K562 (cell line): ENCODE data around the gene UVRAG. TPM values are rescaled to one million over a fixed set of nuclear protein-coding genes. Genes with fewer than 3 reads are reported as not detected.

ENCODE experiments used
- ATAC-seq: fragments of 200-7000 bp; cut with Tn5 transposase; 3 replicates; pipeline ENCODE4 v1.9.1; 2020; ENCODE audit warnings: moderate library complexity
- BruUV-seq: library from RNA; stranded (reverse); fragments of 400-500 nt; replicated peaks from 2 replicates; lab custom pipeline; 2021; lab: Mats Ljungman, UMichigan
- CTCF ChIA-PET: fragments of 300-600 bp; formaldehyde crosslinking; extraction: SDS; loops from one replicate; lab custom pipeline; 2021; ENCODE audit warnings: low intra/inter-chr PET ratio; lab: Yijun Ruan, JAX
- POLR2A ChIA-PET: fragments of 300-600, 350-650 bp; sonication (Branson Sonifier 250); formaldehyde crosslinking; extraction: SDS; loops from one replicate; lab custom pipeline; 2021; ENCODE audit warnings: antibody characterized with exemption, inconsistent platforms; lab: Yijun Ruan, JAX
- DNase-seq, 4 experiments: peaks; one replicate each; pipeline versions ENCODE4 v3.0.0 to v3.0.0-alpha.2; 2011 to 2018; ENCODE audit warnings: low spot score in 3 of 4, mixed read lengths in 3 of 4; ENCODE audit errors: extremely low read depth in 1 of 4
- FAIRE-seq: peaks from 2 replicates; lab custom pipeline; 2011; peaks lifted over from hg19 to GRCh38; lab: Jason Lieb, UNC
- H2AFZ ChIP-seq: 2 replicates; pipeline ENCODE4 v1.6.0; 2011; ENCODE audit warnings: low read depth, low read length, control low read depth, inconsistent platforms
- H3K27ac ChIP-seq: fragments of 200-600 bp; 3 replicates; pipeline ENCODE4 v1.8.0; 2011; ENCODE audit warnings: low read depth, mild to moderate bottlenecking, control low read depth, inconsistent platforms, low read length, moderate library complexity, mixed read lengths; ENCODE audit errors: extremely low read depth
- H3K27me3 ChIP-seq, 2 experiments: fragments of 300-600 bp in 1 of 2; 2 replicates in 1 of 2; 3 replicates in 1 of 2; pipeline versions ENCODE4 v1.6.0 to v1.8.0; 2011; ENCODE audit warnings: inconsistent platforms in 2 of 2, low read length in 2 of 2, mild to moderate bottlenecking in 1 of 2, mixed read lengths in 1 of 2, moderate library complexity in 1 of 2; ENCODE audit not compliant: control insufficient read depth in 2 of 2, insufficient read depth in 2 of 2
- H3K36me3 ChIP-seq: fragments of 300-600 bp; 3 replicates; pipeline ENCODE4 v1.8.0; 2011; ENCODE audit warnings: mild to moderate bottlenecking, low read length, inconsistent platforms; ENCODE audit not compliant: control insufficient read depth, insufficient read depth
- H3K4me1 ChIP-seq, 2 experiments: fragments of 200-600 bp in 1 of 2; replicated peaks in 1 of 2; 2 replicates in 1 of 2; 3 replicates in 1 of 2; pipeline versions ENCODE4 v1.5.1 to v1.8.0; 2011; ENCODE audit warnings: inconsistent platforms in 2 of 2, low read length in 2 of 2, mild to moderate bottlenecking in 1 of 2, mixed read lengths in 1 of 2, moderate library complexity in 1 of 2; ENCODE audit not compliant: control insufficient read depth in 2 of 2, insufficient read depth in 2 of 2
- H3K4me2 ChIP-seq: 2 replicates; pipeline ENCODE4 v1.6.1; 2011; ENCODE audit warnings: low read length, control low read depth, inconsistent platforms, mixed read lengths; ENCODE audit not compliant: insufficient read depth
- H3K4me3 ChIP-seq: fragments of 200-600 bp; sonication (generic), shearing (Covaris generic); 2 replicates; pipeline ENCODE4 v1.5.1; 2016; ENCODE audit warnings: control low read depth, inconsistent platforms
- H3K79me2 ChIP-seq: fragments of 200-600 bp; 3 replicates; pipeline ENCODE4 v1.8.0; 2011; ENCODE audit warnings: low read length, inconsistent platforms; ENCODE audit not compliant: control insufficient read depth, insufficient read depth
- H3K9ac ChIP-seq, 2 experiments: 2 replicates each; pipeline versions ENCODE4 v1.6.0 to v1.6.1; 2011; ENCODE audit warnings: low read depth in 2 of 2, low read length in 2 of 2, control low read depth in 1 of 2, inconsistent platforms in 1 of 2, mild to moderate bottlenecking in 1 of 2, mixed read lengths in 1 of 2; ENCODE audit not compliant: insufficient read depth in 1 of 2
- H3K9me1 ChIP-seq: one replicate; pipeline ENCODE4 v1.6.0; 2011; ENCODE audit warnings: inconsistent platforms, mild to moderate bottlenecking, low read length, moderate library complexity; ENCODE audit not compliant: control insufficient read depth, insufficient read depth
- H3K9me3 ChIP-seq: replicated peaks from 2 replicates; pipeline ENCODE4 v1.5.1; 2011; ENCODE audit warnings: low read depth, low read length, inconsistent platforms; ENCODE audit not compliant: control insufficient read depth, insufficient read depth
- H4K20me1 ChIP-seq: replicated peaks from 2 replicates; pipeline ENCODE4 v1.6.1; 2011; ENCODE audit warnings: low read length, inconsistent platforms, mixed read lengths; ENCODE audit not compliant: control insufficient read depth, insufficient read depth
- DMBX1 ChIP-seq: fragments of 250-450 bp; sonication (Bioruptor Pico); IDR thresholded peaks from 2 replicates; pipeline ENCODE4 v1.8.0; 2022; ENCODE audit warnings: inconsistent platforms, mild to moderate bottlenecking, moderate library complexity, borderline replicate concordance
- MTA3 ChIP-seq: fragments of 450-650 bp; formaldehyde crosslinking; IDR thresholded peaks from 2 replicates; pipeline ENCODE4 v1.6.1; 2017; ENCODE audit warnings: mild to moderate bottlenecking, borderline replicate concordance
- POLR2A ChIP-seq: fragments of 450-650 bp; conservative IDR thresholded peaks from 2 replicates; pipeline ENCODE4 v1.6.1; 2016
- POLR3A ChIP-seq: IDR thresholded peaks from 2 replicates; pipeline ENCODE4 v1.6.1; 2011; ENCODE audit warnings: borderline replicate concordance, mild to moderate bottlenecking, moderate library complexity; ENCODE audit not compliant: insufficient read length, insufficient read depth; ENCODE audit errors: extremely low read depth
- RBM14 ChIP-seq: fragments of 200-400 bp; formaldehyde crosslinking; IDR thresholded peaks from 2 replicates; pipeline ENCODE4 v1.6.1; 2018; ENCODE audit warnings: low read depth, mild to moderate bottlenecking, low read length, moderate library complexity, borderline replicate concordance; ENCODE audit not compliant: insufficient read depth
- TAL1 ChIP-seq: fragments of 450-650 bp; IDR thresholded peaks from 2 replicates; pipeline ENCODE4 v1.6.1; 2016; ENCODE audit warnings: mild to moderate bottlenecking
- TCF7 ChIP-seq: sonication (generic); IDR thresholded peaks from 2 replicates; pipeline ENCODE4 v1.6.1; 2016; ENCODE audit warnings: antibody characterized with exemption, borderline replicate concordance
- ZNF121 ChIP-seq: sonication (generic); formaldehyde crosslinking; conservative IDR thresholded peaks from 2 replicates; pipeline ENCODE4 v1.8.0; 2022; ENCODE audit warnings: missing genetic modification reagents
- ZNF140 ChIP-seq: fragments of 250-450 bp; sonication (Bioruptor Pico); IDR thresholded peaks from 2 replicates; pipeline ENCODE4 v1.8.0; 2021; ENCODE audit warnings: moderate library complexity, mild to moderate bottlenecking, inconsistent platforms
- WGBS: fragments of 100-300 bp; shearing (Covaris generic); methylation state at CpG from one replicate; pipeline ENCODE4 v1.1.6; 2016; ENCODE audit warnings: low coverage, mixed read lengths; ENCODE audit not compliant: insufficient coverage; ENCODE audit errors: missing lambda C conversion rate; 5-methylcytosine and 5-hydroxymethylcytosine counted together
- in situ Hi-C: fragments of 300-500 bp; cut with MboI; formaldehyde crosslinking; loops from 4 replicates; pipeline ENCODE4 v1.15.0; 2018; ENCODE audit warnings: inconsistent platforms, mixed read lengths
- intact Hi-C: fragments of 100-400 bp; cut with micrococcal nuclease; formaldehyde crosslinking; loops from 2 replicates; pipeline ENCODE4 v1.14.2; 2022
- polyA plus RNA-seq, 8 experiments: library from polyadenylated mRNA; depleted of rRNA in 4 of 8; stranded (reverse) in 5 of 8; unstranded in 3 of 8; fragments of >200 nt; fragmentation: Nextera tagmentation in 2 of 8; fragmentation: Illumina TruSeq in 1 of 8; extraction: Ambion mirVana in 2 of 8; extraction: Trizol in 1 of 8; gene quantifications; 2 replicates each; pipeline versions ENCODE4 v1.2.1 to v1.2.3, GENCODE V29; 2011 to 2014; ENCODE audit warnings: inconsistent platforms in 1 of 8, missing spikeins in 1 of 8
- total RNA-seq, 7 experiments: library from RNA; depleted of rRNA in 6 of 7; stranded (reverse); fragments of >200 nt in 6 of 7; fragmentation: Illumina TruSeq in 2 of 7; extraction: Trizol in 2 of 7; gene quantifications; 2 replicates each; pipeline versions ENCODE4 v1.2.1 to v1.2.3, GENCODE V29; 2011 to 2021; ENCODE audit warnings: low replicate concordance in 1 of 7

Gene UVRAG
- total and polyA plus RNA-seq, 9 of the 15 experiments (the other 6 are each of a cell fraction or from before 2014, with no cell fraction given): 3.1 to 17.8 (median 12.4) TPM

- Histone ChIP-seq H3K4me3 (no peak overlapping the region), H3K36me3 (peaks cover 9% of the 10 kb centered on the region; the same call in 1 of the 3 replicates), H3K4me2 (no peak overlapping the region), H3K9ac (no peak overlapping the region), H3K27me3 (no peaks in the 10 kb centered on the region), H3K9me3 (no peaks in the 10 kb centered on the region), H4K20me1 (no peaks in the 10 kb centered on the region; the same call in 1 of the 2 replicates), H3K79me2 (peaks cover 79% of the 10 kb centered on the region), H2AFZ (no peak overlapping the region), H3K9me1 (no peaks in the 10 kb centered on the region), H3K27ac (no peak overlapping the region), H3K4me1 (peaks cover 4 to 8% of the 10 kb centered on the region in 2 experiments; a peak in 2 of 5 replicates)
- BruUV-seq: no TSS peak
- ChIA-PET CTCF (no interaction called here), POLR2A (interaction anchor here (1.8 kb wide), 1 partner anchor 12 kb away, joined by 5 read pairs; no protein-coding TSS in a partner anchor)
- in situ Hi-C loops (no loop called here), intact Hi-C loops (no loop called here)
- TF ChIP-seq ZNF121 (CRISPR knock-in tag) (peak; percentile 7; the same call in 1 of the 2 replicates), DMBX1 (CRISPR knock-in tag) (no peak)
- ATAC-seq (no peak), DNase-seq (no peak), FAIRE-seq (no peak)
- WGBS: 86% methylated on average over 5 of the region's 5 CpGs
Measured at GRCh38 chr11:75821202-75821601, 6.2 kb downstream of the UVRAG start.

DNA sequence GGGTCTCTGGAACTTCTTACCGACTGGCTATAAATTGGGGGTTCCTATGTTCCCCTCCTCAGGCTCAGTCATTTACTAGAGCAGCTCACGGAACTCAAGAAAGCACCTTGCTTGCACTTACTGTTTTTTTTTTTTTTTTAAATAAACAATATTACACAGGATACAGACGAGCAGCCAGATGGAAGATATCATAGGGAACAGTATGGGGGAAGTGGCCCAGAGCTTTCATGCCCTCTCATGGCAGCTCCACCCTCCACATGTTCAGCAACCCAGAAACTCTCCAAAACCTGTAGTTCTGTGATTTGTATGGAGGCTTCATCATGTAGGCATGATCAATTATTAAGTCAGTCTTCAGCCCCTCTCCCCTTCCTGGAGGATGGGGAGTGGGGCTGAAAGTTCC, 7.5 kb downstream of the UVRAG start:
- no peaks in the 10 kb centered on the region for H3K27me3 ChIP-seq
- whole genome bisulfite sequencing: 92% methylated on average over 2 of the region's 3 CpGs
- TF ChIP-seq MTA3 (no peak), TAL1 (no peak), POLR2A (no peak), POLR3A (no peak), RBM14 (no peak), TCF7 (no peak), ZNF140 (no peak)
- ATAC-seq (peak; percentile 43; the same call in 1 of the 3 replicates), DNase-seq (no peak), FAIRE-seq (no peak)
- POLR2A ChIA-PET: interaction anchor here (0.6 to 1.8 kb wide), 2 partner anchors 10 to 389 kb away, joined by 3 to 5 read pairs; no protein-coding TSS in a partner anchor
- peaks cover 73% of the 10 kb centered on the region for H3K79me2 ChIP-seq
- in situ Hi-C loops (no loop called here), intact Hi-C loops (no loop called here)
- H3K4me2 ChIP-seq: no peak overlapping the region
- no peaks in the 10 kb centered on the region for H3K9me1 ChIP-seq
- no peaks in the 10 kb centered on the region for H3K9me3 ChIP-seq
- H3K36me3 ChIP-seq: peaks cover 9% of the 10 kb centered on the region; the same call in 1 of the 3 replicates
- H2AFZ ChIP-seq: no peak overlapping the region
- peaks cover 0 to 4% of the 10 kb centered on the region in 2 experiments; a peak in 1 of 5 replicates for H3K4me1 ChIP-seq
- no peak overlapping the region for H3K9ac ChIP-seq
- H4K20me1 ChIP-seq: no peaks in the 10 kb centered on the region
- H3K4me3 ChIP-seq: no peak overlapping the region
- CTCF ChIA-PET: no interaction called here
- H3K27ac ChIP-seq: no peak overlapping the region
- no TSS peak for BruUV-seq
